GM12873 (cell line): ENCODE measurements around the gene MAMDC2.

ENCODE experiments used
- TF ChIP-seq, protein P1 (sequence below): IDR thresholded peaks from 2 replicates; pipeline ENCODE4 v1.5.1; 2012; ENCODE audit warnings: low read depth, mild to moderate bottlenecking, moderate library complexity, low read length, control low read depth; ENCODE audit not compliant: insufficient read depth; ENCODE audit errors: missing control alignments

Gene MAMDC2

DNA sequence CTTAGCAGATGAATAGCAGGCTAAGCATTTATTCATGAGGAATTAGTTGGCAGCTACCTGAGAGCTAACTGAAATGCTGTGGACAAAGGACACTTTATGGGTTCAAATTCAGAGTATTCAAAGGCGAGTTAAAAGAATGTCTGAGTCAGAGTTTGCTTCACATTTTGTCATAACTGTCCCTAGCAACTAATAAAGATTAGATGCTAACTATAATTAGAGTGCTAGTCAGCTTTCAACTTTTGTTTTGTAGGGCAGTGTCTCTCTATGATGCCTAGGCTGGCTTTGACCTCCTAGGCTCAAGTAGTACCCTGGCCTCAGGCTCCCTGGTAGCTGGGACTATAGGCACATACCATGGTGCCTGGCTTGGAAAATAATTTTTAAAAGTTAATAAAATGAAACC, 219.8 kb downstream of the MAMDC2 start:
- TF ChIP-seq, protein P1, sequence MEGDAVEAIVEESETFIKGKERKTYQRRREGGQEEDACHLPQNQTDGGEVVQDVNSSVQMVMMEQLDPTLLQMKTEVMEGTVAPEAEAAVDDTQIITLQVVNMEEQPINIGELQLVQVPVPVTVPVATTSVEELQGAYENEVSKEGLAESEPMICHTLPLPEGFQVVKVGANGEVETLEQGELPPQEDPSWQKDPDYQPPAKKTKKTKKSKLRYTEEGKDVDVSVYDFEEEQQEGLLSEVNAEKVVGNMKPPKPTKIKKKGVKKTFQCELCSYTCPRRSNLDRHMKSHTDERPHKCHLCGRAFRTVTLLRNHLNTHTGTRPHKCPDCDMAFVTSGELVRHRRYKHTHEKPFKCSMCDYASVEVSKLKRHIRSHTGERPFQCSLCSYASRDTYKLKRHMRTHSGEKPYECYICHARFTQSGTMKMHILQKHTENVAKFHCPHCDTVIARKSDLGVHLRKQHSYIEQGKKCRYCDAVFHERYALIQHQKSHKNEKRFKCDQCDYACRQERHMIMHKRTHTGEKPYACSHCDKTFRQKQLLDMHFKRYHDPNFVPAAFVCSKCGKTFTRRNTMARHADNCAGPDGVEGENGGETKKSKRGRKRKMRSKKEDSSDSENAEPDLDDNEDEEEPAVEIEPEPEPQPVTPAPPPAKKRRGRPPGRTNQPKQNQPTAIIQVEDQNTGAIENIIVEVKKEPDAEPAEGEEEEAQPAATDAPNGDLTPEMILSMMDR: no peak
